DOHH2 (cell line): ENCODE data around the gene EIPR1.

ENCODE experiments used
- EZH2phosphoT487 ChIP-seq: fragments of 200-600 bp; sonication (generic); IDR thresholded peaks from 2 replicates; pipeline ENCODE4 v1.6.1; 2017; ENCODE audit warnings: borderline replicate concordance, mild to moderate bottlenecking, antibody characterized with exemption, low read length, moderate library complexity, mixed read lengths
- TF ChIP-seq, protein P1 (sequence below): fragments of 200-600 bp; sonication (generic); IDR thresholded peaks from one replicate; pipeline ENCODE4 v1.5.1; 2014; ENCODE audit warnings: antibody characterized with exemption, mild to moderate bottlenecking, low read depth, low read length; ENCODE audit not compliant: poor library complexity, severe bottlenecking

GRCh38 chr2:3313781-3314375, 63.7 kb downstream of the EIPR1 start:
- TF ChIP-seq, protein P1, sequence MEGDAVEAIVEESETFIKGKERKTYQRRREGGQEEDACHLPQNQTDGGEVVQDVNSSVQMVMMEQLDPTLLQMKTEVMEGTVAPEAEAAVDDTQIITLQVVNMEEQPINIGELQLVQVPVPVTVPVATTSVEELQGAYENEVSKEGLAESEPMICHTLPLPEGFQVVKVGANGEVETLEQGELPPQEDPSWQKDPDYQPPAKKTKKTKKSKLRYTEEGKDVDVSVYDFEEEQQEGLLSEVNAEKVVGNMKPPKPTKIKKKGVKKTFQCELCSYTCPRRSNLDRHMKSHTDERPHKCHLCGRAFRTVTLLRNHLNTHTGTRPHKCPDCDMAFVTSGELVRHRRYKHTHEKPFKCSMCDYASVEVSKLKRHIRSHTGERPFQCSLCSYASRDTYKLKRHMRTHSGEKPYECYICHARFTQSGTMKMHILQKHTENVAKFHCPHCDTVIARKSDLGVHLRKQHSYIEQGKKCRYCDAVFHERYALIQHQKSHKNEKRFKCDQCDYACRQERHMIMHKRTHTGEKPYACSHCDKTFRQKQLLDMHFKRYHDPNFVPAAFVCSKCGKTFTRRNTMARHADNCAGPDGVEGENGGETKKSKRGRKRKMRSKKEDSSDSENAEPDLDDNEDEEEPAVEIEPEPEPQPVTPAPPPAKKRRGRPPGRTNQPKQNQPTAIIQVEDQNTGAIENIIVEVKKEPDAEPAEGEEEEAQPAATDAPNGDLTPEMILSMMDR = no peak
- TF ChIP-seq EZH2phosphoT487 = no peak
